GM12878 (cell line): Measurements from ENCODE around the gene IL20RB. TPM values are rescaled to one million over a fixed set of nuclear protein-coding genes. Genes with fewer than 3 reads are reported as not detected.
A peak's percentile ranks its signal among the peaks of the same experiment; 100 is the strongest.

Experiments used
- BRCA1 ChIP-seq: IDR thresholded peaks from 2 replicates; pipeline ENCODE4 v1.6.1; 2011; ENCODE audit warnings: low read depth, low read length, improper control_type of control experiment
- CHD1 ChIP-seq: IDR thresholded peaks from 2 replicates; pipeline ENCODE4 v1.6.1; 2012; ENCODE audit warnings: low read depth, low read length, improper control_type of control experiment
- EZH2 ChIP-seq: IDR thresholded peaks from 2 replicates; pipeline ENCODE4 v1.6.1; 2012; ENCODE audit warnings: low read depth, mild to moderate bottlenecking, control low read depth, inconsistent platforms, low read length, borderline replicate concordance; ENCODE audit not compliant: control insufficient read depth
- FOXM1 ChIP-seq: IDR thresholded peaks from 2 replicates; pipeline ENCODE4 v1.6.1; 2012; ENCODE audit warnings: low read depth, mild to moderate bottlenecking, inconsistent platforms, low read length, moderate library complexity
- HSF1 ChIP-seq: fragments of 150-350 bp; IDR thresholded peaks from 2 replicates; pipeline ENCODE4 v1.6.1; 2014; ENCODE audit warnings: mild to moderate bottlenecking, low read depth, low read length
- IKZF1 ChIP-seq: fragments of 450-650 bp; conservative IDR thresholded peaks from 2 replicates; pipeline ENCODE4 v1.6.1; 2017; ENCODE audit warnings: antibody characterized with exemption, mild to moderate bottlenecking
- IRF4 ChIP-seq: IDR thresholded peaks from 2 replicates; pipeline ENCODE4 v1.6.1; 2011; ENCODE audit warnings: low read depth, low read length
- KLF5 ChIP-seq: fragments of 450-650 bp; IDR thresholded peaks from 2 replicates; pipeline ENCODE4 v1.6.1; 2014; ENCODE audit warnings: mild to moderate bottlenecking; ENCODE audit not compliant: partially characterized antibody
- MEF2A ChIP-seq: IDR thresholded peaks from 2 replicates; pipeline ENCODE4 v1.6.1; 2011; ENCODE audit warnings: low read depth, mild to moderate bottlenecking, low read length, moderate library complexity; ENCODE audit not compliant: insufficient read depth
- NRF1 ChIP-seq: conservative IDR thresholded peaks from 2 replicates; pipeline ENCODE4 v1.6.1; 2011; ENCODE audit warnings: mild to moderate bottlenecking, low read depth, low read length, improper control_type of control experiment
- PAX8 ChIP-seq: fragments of 450-650 bp; IDR thresholded peaks from 2 replicates; pipeline ENCODE4 v1.6.1; 2017; ENCODE audit warnings: mild to moderate bottlenecking, moderate library complexity
- RAD21 ChIP-seq: IDR thresholded peaks from 2 replicates; pipeline ENCODE4 v1.6.1; 2011; ENCODE audit warnings: mild to moderate bottlenecking, low read depth, low read length, moderate library complexity; ENCODE audit not compliant: insufficient read depth
- RFX5 ChIP-seq: IDR thresholded peaks from 2 replicates; pipeline ENCODE4 v1.6.1; 2011; ENCODE audit warnings: low read depth, low read length, improper control_type of control experiment
- SIX5 ChIP-seq: IDR thresholded peaks from 2 replicates; pipeline ENCODE4 v1.6.1; 2011; ENCODE audit warnings: mild to moderate bottlenecking, low read depth, low read length, moderate library complexity; ENCODE audit not compliant: severe bottlenecking
- SMARCA5 ChIP-seq: fragments of 450-650 bp; IDR thresholded peaks from 2 replicates; pipeline ENCODE4 v1.6.1; 2017; ENCODE audit warnings: mild to moderate bottlenecking
- TCF12 ChIP-seq: IDR thresholded peaks from 2 replicates; pipeline ENCODE4 v1.6.1; 2011; ENCODE audit warnings: low read depth, mild to moderate bottlenecking, low read length
- TCF7 ChIP-seq: IDR thresholded peaks from 2 replicates; pipeline ENCODE4 v1.6.1; 2014; ENCODE audit warnings: antibody characterized with exemption, borderline replicate concordance
- USF1 ChIP-seq: IDR thresholded peaks from 2 replicates; pipeline ENCODE4 v1.6.1; 2011; ENCODE audit warnings: borderline replicate concordance, low read depth, mild to moderate bottlenecking, moderate library complexity, mixed read lengths, low read length; ENCODE audit not compliant: insufficient read depth; ENCODE audit errors: extremely low read length
- USF2 ChIP-seq: IDR thresholded peaks from 2 replicates; pipeline ENCODE4 v1.6.1; 2011; ENCODE audit warnings: low read depth, low read length, improper control_type of control experiment, borderline replicate concordance
- WRNIP1 ChIP-seq: IDR thresholded peaks from 2 replicates; pipeline ENCODE4 v1.6.1; 2011; ENCODE audit warnings: low read depth, low read length, improper control_type of control experiment, borderline replicate concordance
- polyA plus RNA-seq, 11 experiments: library from polyadenylated mRNA; depleted of rRNA in 4 of 11; unstranded in 6 of 11; stranded (reverse) in 5 of 11; fragments of >200 nt; fragmentation: Nextera tagmentation in 4 of 11; fragmentation: Illumina TruSeq in 1 of 11; extraction: Ambion mirVana in 4 of 11; extraction: Trizol in 1 of 11; gene quantifications; 1 replicate in 1 of 11; 2 replicates in 10 of 11; pipeline versions ENCODE4 v1.2.1 to v1.2.3, GENCODE V29; 2011 to 2016; ENCODE audit warnings: inconsistent platforms in 2 of 11, missing spikeins in 2 of 11, low read depth in 1 of 11
- total RNA-seq, 4 experiments: library from RNA; depleted of rRNA in 3 of 4; stranded (reverse); fragments of >200 nt in 3 of 4; fragmentation: Illumina TruSeq in 1 of 4; extraction: Trizol in 1 of 4; gene quantifications; 2 replicates each; pipeline versions ENCODE4 v1.2.1 to v1.2.3, GENCODE V29; 2013 to 2021
- TF ChIP-seq, protein P1 (sequence below): fragments of 450-650 bp; IDR thresholded peaks from 2 replicates; pipeline ENCODE4 v1.6.1; 2017; ENCODE audit warnings: antibody characterized with exemption, mild to moderate bottlenecking, moderate library complexity
- TF ChIP-seq, protein P2 (sequence below), 3 experiments: IDR thresholded peaks in 2 of 3; conservative IDR thresholded peaks in 1 of 3; 2 replicates each; pipeline ENCODE4 v1.5.1; 2011; ENCODE audit warnings: low read depth in 3 of 3, low read length in 3 of 3, mild to moderate bottlenecking in 3 of 3, control low read depth in 2 of 3, moderate library complexity in 2 of 3, inconsistent platforms in 1 of 3, mixed read lengths in 1 of 3; ENCODE audit not compliant: control insufficient read depth in 2 of 3, insufficient read depth in 1 of 3; ENCODE audit errors: extremely low read depth in 1 of 3

IL20RB gene
- total and polyA plus RNA-seq, 10 of the 15 experiments (the other 5 are each of a cell fraction or from before 2014, with no cell fraction given), result 0.21 to 1.1 (median 0.54) TPM

GRCh38 chr3:137013951-137014688 lies 56.3 kb downstream of the IL20RB start (continued):
- TF ChIP-seq HSF1 (no peak), SIX5 (no peak), CHD1 (no peak), RAD21 (peak; percentile 99), TCF12 (no peak), BRCA1 (no peak), USF2 (no peak), FOXM1 (peak; percentile 60; the same call in 1 of the 2 replicates), PAX8 (no peak), NRF1 (no peak), RFX5 (no peak), KLF5 (no peak), MEF2A (no peak), TCF7 (no peak), EZH2 (no peak), WRNIP1 (peak; percentile 70; the same call in 1 of the 2 replicates), SMARCA5 (0 out of 2 replicates have a peak, but pooled peaks have one; percentile 20), IRF4 (no peak), USF1 (no peak), IKZF1 (peak; percentile 47)
- TF ChIP-seq, protein P1, sequence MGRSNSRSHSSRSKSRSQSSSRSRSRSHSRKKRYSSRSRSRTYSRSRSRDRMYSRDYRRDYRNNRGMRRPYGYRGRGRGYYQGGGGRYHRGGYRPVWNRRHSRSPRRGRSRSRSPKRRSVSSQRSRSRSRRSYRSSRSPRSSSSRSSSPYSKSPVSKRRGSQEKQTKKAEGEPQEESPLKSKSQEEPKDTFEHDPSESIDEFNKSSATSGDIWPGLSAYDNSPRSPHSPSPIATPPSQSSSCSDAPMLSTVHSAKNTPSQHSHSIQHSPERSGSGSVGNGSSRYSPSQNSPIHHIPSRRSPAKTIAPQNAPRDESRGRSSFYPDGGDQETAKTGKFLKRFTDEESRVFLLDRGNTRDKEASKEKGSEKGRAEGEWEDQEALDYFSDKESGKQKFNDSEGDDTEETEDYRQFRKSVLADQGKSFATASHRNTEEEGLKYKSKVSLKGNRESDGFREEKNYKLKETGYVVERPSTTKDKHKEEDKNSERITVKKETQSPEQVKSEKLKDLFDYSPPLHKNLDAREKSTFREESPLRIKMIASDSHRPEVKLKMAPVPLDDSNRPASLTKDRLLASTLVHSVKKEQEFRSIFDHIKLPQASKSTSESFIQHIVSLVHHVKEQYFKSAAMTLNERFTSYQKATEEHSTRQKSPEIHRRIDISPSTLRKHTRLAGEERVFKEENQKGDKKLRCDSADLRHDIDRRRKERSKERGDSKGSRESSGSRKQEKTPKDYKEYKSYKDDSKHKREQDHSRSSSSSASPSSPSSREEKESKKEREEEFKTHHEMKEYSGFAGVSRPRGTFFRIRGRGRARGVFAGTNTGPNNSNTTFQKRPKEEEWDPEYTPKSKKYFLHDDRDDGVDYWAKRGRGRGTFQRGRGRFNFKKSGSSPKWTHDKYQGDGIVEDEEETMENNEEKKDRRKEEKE, result no peak
- TF ChIP-seq, protein P2, sequence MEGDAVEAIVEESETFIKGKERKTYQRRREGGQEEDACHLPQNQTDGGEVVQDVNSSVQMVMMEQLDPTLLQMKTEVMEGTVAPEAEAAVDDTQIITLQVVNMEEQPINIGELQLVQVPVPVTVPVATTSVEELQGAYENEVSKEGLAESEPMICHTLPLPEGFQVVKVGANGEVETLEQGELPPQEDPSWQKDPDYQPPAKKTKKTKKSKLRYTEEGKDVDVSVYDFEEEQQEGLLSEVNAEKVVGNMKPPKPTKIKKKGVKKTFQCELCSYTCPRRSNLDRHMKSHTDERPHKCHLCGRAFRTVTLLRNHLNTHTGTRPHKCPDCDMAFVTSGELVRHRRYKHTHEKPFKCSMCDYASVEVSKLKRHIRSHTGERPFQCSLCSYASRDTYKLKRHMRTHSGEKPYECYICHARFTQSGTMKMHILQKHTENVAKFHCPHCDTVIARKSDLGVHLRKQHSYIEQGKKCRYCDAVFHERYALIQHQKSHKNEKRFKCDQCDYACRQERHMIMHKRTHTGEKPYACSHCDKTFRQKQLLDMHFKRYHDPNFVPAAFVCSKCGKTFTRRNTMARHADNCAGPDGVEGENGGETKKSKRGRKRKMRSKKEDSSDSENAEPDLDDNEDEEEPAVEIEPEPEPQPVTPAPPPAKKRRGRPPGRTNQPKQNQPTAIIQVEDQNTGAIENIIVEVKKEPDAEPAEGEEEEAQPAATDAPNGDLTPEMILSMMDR (IDR thresholded peaks at IDR 0.05 in 2 of 3, conservative IDR thresholded peaks at IDR 0.05 in 1 of 3; ENCODE audit: control insufficient read depth in 2 of 3, extremely low read depth in 1 of 3, insufficient read depth in 1 of 3, low read depth in 3 of 3, low read length in 3 of 3), result peak; percentile 78 to 92 (median 78)
